EL (cell line): Measurements from ENCODE around the gene ALAS1.
A peak's percentile ranks its signal among the peaks of the same experiment; 100 is the strongest.
"Not testable (repeated sequence)": the region's sequence is repeated elsewhere in the genome, so short reads cannot be mapped to it uniquely, and the experiment has no call there.

Experiments
- DNase-seq: peaks from one replicate; pipeline ENCODE4 v3.0.0-alpha.2; 2016

ALAS1 gene

GRCh38 chr3:52177701-52178042 lies 20.3 kb upstream of the ALAS1 start:
- no peak for DNase-seq

GRCh38 chr3:52178126-52178525 lies 19.8 kb upstream of the ALAS1 start:
- not testable (repeated sequence) for DNase-seq

- no peak for DNase-seq
These were observed 19.4 kb upstream of the ALAS1 start for GRCh38 chr3:52178537-52178936.

- peak; percentile 53 for DNase-seq
These were observed 16.4 kb upstream of the ALAS1 start for GRCh38 chr3:52181543-52181942.

GRCh38 chr3:52182196-52182595 lies 15.8 kb upstream of the ALAS1 start:
- no peak for DNase-seq

- DNase-seq, result no peak
These were observed 15.3 kb upstream of the ALAS1 start for GRCh38 chr3:52182691-52183090.

- DNase-seq, result no peak
These were observed 14.0 kb upstream of the ALAS1 start for GRCh38 chr3:52183786-52184445.

GRCh38 chr3:52184690-52185089 lies 13.3 kb upstream of the ALAS1 start:
- no peak for DNase-seq

- no peak for DNase-seq
These were observed 12.6 kb upstream of the ALAS1 start for GRCh38 chr3:52185311-52185710.

GRCh38 chr3:52185837-52186236 lies 12.1 kb upstream of the ALAS1 start:
- no peak for DNase-seq

GRCh38 chr3:52186729-52187128 lies 11.2 kb upstream of the ALAS1 start:
- DNase-seq, result no peak

- no peak for DNase-seq
These were observed 9.4 kb upstream of the ALAS1 start for GRCh38 chr3:52188556-52188955.

- peak; percentile 82 for DNase-seq
These were observed 7.5 kb upstream of the ALAS1 start for GRCh38 chr3:52190294-52191074.

GRCh38 chr3:52191663-52192062 lies 6.3 kb upstream of the ALAS1 start:
- DNase-seq, result no peak

- DNase-seq, result peak; percentile 75
These were observed 4.9 kb upstream of the ALAS1 start for GRCh38 chr3:52193065-52193464.

GRCh38 chr3:52194485-52195290 lies 3.3 kb upstream of the ALAS1 start:
- DNase-seq, result no peak

- DNase-seq, result no peak
These were observed 2.7 kb upstream of the ALAS1 start for GRCh38 chr3:52195291-52195597.

GRCh38 chr3:52195823-52196331 lies 2.1 kb upstream of the ALAS1 start:
- DNase-seq, result peak; percentile 36

- no peak for DNase-seq
These were observed 983 bp upstream of the ALAS1 start for GRCh38 chr3:52196977-52197376.

GRCh38 chr3:52197499-52197841 lies 490 bp upstream of the ALAS1 start:
- DNase-seq, result no peak

- no peak for DNase-seq
These were observed 966 bp downstream of the ALAS1 start for GRCh38 chr3:52198643-52199608.

GRCh38 chr3:52200981-52201679 lies 3.2 kb downstream of the ALAS1 start:
- DNase-seq, result no peak
